ENCODE results near the gene ZFC3H1.

Gene ZFC3H1

DNA sequence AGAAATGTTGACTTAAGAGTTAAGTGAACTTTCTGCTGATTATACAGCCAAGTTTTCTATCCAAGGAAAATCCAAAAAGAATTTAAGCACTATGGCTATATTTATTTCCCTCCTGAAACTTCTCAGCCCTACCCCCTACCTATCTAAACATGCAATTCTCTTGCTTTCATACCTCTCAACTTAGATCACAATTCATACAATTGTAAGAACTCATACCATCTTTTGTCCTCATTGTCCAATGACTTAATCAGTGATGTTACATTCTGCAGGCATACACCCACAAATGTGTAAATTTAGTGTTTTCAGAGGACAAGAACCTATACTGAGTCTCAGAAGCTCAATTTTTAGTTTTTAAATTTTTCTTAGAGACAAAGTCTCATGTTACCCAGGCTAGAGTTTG, 62.1 kb downstream of the ZFC3H1 start:
- no peak for DNase-seq
- Histone ChIP-seq H3K4me1 (ENCODE audit: low read length) (no peaks in the 10 kb centered on the region), H3K79me2 (ENCODE audit: low read length) (no peaks in the 10 kb centered on the region)

DNA sequence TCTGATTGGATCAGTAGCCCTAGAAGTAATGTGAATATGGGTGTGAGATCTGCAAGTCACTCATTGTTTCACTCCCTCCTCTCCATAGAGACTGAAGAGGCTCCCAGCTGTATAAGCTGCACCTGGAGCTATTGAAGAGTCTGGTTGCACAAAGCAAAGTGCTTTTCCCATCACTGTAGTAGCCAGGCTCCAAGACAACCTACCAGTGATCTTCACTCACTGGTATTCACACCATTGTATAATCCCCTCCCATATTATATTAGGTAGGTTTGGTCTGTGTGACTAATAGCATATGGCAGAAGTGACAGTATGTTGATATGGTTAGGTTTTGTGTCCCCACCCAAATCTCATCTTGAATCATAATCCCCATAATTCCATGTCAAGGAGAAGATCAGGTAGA, 64.4 kb downstream of the ZFC3H1 start:
- H3K36me3 ChIP-seq (replicated peaks; ENCODE audit: insufficient read depth, low read length), result no peaks in the 10 kb centered on the region
- DNase-seq, result no peak
- no peak overlapping the region for H3K9ac ChIP-seq (ENCODE audit: low read length)
- H3K79me2 ChIP-seq (ENCODE audit: low read length), result no peaks in the 10 kb centered on the region
- H3K4me1 ChIP-seq (ENCODE audit: low read length), result no peaks in the 10 kb centered on the region
- no peak overlapping the region for H3K27ac ChIP-seq (ENCODE audit: low read length)
- TF ChIP-seq CTCF (IDR thresholded peaks at IDR 0.05; ENCODE audit: low read length), result no peak
- no peak for TF ChIP-seq EZH2 (optimal IDR thresholded peaks at IDR 0.05; ENCODE audit: low read depth, low read length)
- TF ChIP-seq EZH2phosphoT487 (IDR thresholded peaks at IDR 0.05; ENCODE audit: low read length), result no peak
- H3K9me2 ChIP-seq (replicated peaks; ENCODE audit: insufficient read depth, low read length), result no peaks in the 10 kb centered on the region
- H2AFZ ChIP-seq (ENCODE audit: low read length), result no peak overlapping the region
- no peaks in the 10 kb centered on the region for H3K27me3 ChIP-seq (replicated peaks; ENCODE audit: insufficient read depth, low read length)
- H4K20me1 ChIP-seq (ENCODE audit: insufficient read depth, low read length), result no peaks in the 10 kb centered on the region
- no peak overlapping the region for H3K4me2 ChIP-seq (ENCODE audit: low read depth, low read length)
- H3K4me3 ChIP-seq (ENCODE audit: low read length), result no peak overlapping the region
- no peaks in the 10 kb centered on the region for H3K9me3 ChIP-seq (replicated peaks; ENCODE audit: insufficient read depth, low read length)
- H3F3A ChIP-seq (ENCODE audit: insufficient read depth, low read length), result no peaks in the 10 kb centered on the region

More for the DNA sequence above, 62.1 kb downstream of the ZFC3H1 start:
- Histone ChIP-seq H2AFZ (ENCODE audit: low read length) (no peak overlapping the region), H3K9ac (ENCODE audit: low read length) (no peak overlapping the region), H4K20me1 (ENCODE audit: insufficient read depth, low read length) (no peaks in the 10 kb centered on the region), H3K27ac (ENCODE audit: low read length) (no peak overlapping the region), H3K9me3 (replicated peaks; ENCODE audit: insufficient read depth, low read length) (no peaks in the 10 kb centered on the region), H3K9me2 (replicated peaks; ENCODE audit: insufficient read depth, low read length) (no peaks in the 10 kb centered on the region), H3K4me3 (ENCODE audit: low read length) (no peak overlapping the region), H3K4me2 (ENCODE audit: low read depth, low read length) (no peak overlapping the region), H3K36me3 (replicated peaks; ENCODE audit: insufficient read depth, low read length) (no peaks in the 10 kb centered on the region), H3K27me3 (replicated peaks; ENCODE audit: insufficient read depth, low read length) (no peaks in the 10 kb centered on the region), H3F3A (ENCODE audit: insufficient read depth, low read length) (no peaks in the 10 kb centered on the region)
- TF ChIP-seq CTCF (IDR thresholded peaks at IDR 0.05; ENCODE audit: low read length), result no peak
- no peak for TF ChIP-seq EZH2phosphoT487 (IDR thresholded peaks at IDR 0.05; ENCODE audit: low read length)
- no peak for TF ChIP-seq EZH2 (optimal IDR thresholded peaks at IDR 0.05; ENCODE audit: low read depth, low read length)

GRCh38 chr12:71594214-71594948, 69.3 kb downstream of the ZFC3H1 start:
- Histone ChIP-seq H2AFZ (ENCODE audit: low read length) (no peak overlapping the region), H3F3A (ENCODE audit: insufficient read depth, low read length) (no peaks in the 10 kb centered on the region), H3K4me1 (ENCODE audit: low read length) (no peaks in the 10 kb centered on the region), H4K20me1 (ENCODE audit: insufficient read depth, low read length) (no peaks in the 10 kb centered on the region), H3K27me3 (replicated peaks; ENCODE audit: insufficient read depth, low read length) (no peaks in the 10 kb centered on the region), H3K9me3 (replicated peaks; ENCODE audit: insufficient read depth, low read length) (no peaks in the 10 kb centered on the region), H3K36me3 (replicated peaks; ENCODE audit: insufficient read depth, low read length) (no peaks in the 10 kb centered on the region), H3K27ac (ENCODE audit: low read length) (no peak overlapping the region), H3K4me3 (ENCODE audit: low read length) (no peak overlapping the region), H3K4me2 (ENCODE audit: low read depth, low read length) (no peak overlapping the region), H3K9me2 (replicated peaks; ENCODE audit: insufficient read depth, low read length) (no peaks in the 10 kb centered on the region), H3K9ac (ENCODE audit: low read length) (no peak overlapping the region), H3K79me2 (ENCODE audit: low read length) (no peaks in the 10 kb centered on the region)
- DNase-seq, result no peak
- no peak for TF ChIP-seq EZH2phosphoT487 (IDR thresholded peaks at IDR 0.05; ENCODE audit: low read length)
- TF ChIP-seq EZH2 (optimal IDR thresholded peaks at IDR 0.05; ENCODE audit: low read depth, low read length), result no peak
- no peak for TF ChIP-seq CTCF (IDR thresholded peaks at IDR 0.05; ENCODE audit: low read length)
